GM23338 (cell line): ENCODE results near the gene CLIC3. TPM values are rescaled to one million over a fixed set of nuclear protein-coding genes. Genes with fewer than 3 reads are reported as not detected.

Experiments
- ATAC-seq: fragments of 200-7000 bp; cut with Tn5 transposase; 3 replicates; pipeline ENCODE4 v1.9.1; 2020
- DNase-seq: peaks from one replicate; pipeline ENCODE4 v3.0.0-alpha.2; 2015; ENCODE audit warnings: low spot score
- H2AFZ ChIP-seq: fragments of 200-600 bp; sonication (generic); 2 replicates; pipeline ENCODE4 v1.8.0; 2016; ENCODE audit warnings: antibody characterized with exemption, mild to moderate bottlenecking, moderate library complexity
- H3F3A ChIP-seq: fragments of 200-600 bp; sonication (generic); replicated peaks from 2 replicates; pipeline ENCODE4 v1.8.0; 2017; ENCODE audit warnings: antibody characterized with exemption, mixed run types, low read depth
- H3K27ac ChIP-seq: fragments of 200-600 bp; sonication (generic); 2 replicates; pipeline ENCODE4 v1.6.1; 2016; ENCODE audit warnings: low read depth
- H3K27me3 ChIP-seq: fragments of 200-600 bp; sonication (generic); 2 replicates; pipeline ENCODE4 v1.8.0; 2016; ENCODE audit warnings: mild to moderate bottlenecking, mixed run types, moderate library complexity; ENCODE audit not compliant: insufficient read depth
- H3K36me3 ChIP-seq: fragments of 200-600 bp; sonication (generic); 2 replicates; pipeline ENCODE4 v1.8.0; 2016; ENCODE audit warnings: mild to moderate bottlenecking; ENCODE audit not compliant: insufficient read depth
- H3K4me1 ChIP-seq: fragments of 200-600 bp; sonication (generic); 2 replicates; pipeline ENCODE4 v1.8.0; 2016; ENCODE audit warnings: mild to moderate bottlenecking, moderate library complexity; ENCODE audit not compliant: insufficient read depth
- H3K4me2 ChIP-seq: fragments of 200-600 bp; sonication (generic); 2 replicates; pipeline ENCODE4 v1.7.1; 2017; ENCODE audit warnings: mixed run types
- H3K4me3 ChIP-seq: fragments of 200-600 bp; sonication (generic); 2 replicates; pipeline ENCODE4 v1.6.1; 2016; ENCODE audit warnings: mixed run types
- H3K79me2 ChIP-seq: fragments of 200-600 bp; sonication (generic); replicated peaks from 2 replicates; pipeline ENCODE4 v1.8.0; 2017; ENCODE audit warnings: mild to moderate bottlenecking; ENCODE audit not compliant: insufficient read depth
- H3K9me2 ChIP-seq: fragments of 200-600 bp; sonication (generic); 2 replicates; pipeline ENCODE4 v1.8.0; 2017; ENCODE audit not compliant: insufficient read depth
- H4K20me1 ChIP-seq: fragments of 200-600 bp; sonication (generic); replicated peaks from 2 replicates; pipeline ENCODE4 v1.8.0; 2017; ENCODE audit warnings: mild to moderate bottlenecking; ENCODE audit not compliant: insufficient read depth
- H3K27ac Mint-ChIP-seq: 2 replicates; pipeline ENCODE4 v1.8.0; 2020; ENCODE audit warnings: inconsistent platforms, mild to moderate bottlenecking, moderate library complexity, mixed read lengths
- H3K27me3 Mint-ChIP-seq: 3 replicates; pipeline ENCODE4 v1.8.0; 2022; ENCODE audit warnings: low read depth, mild to moderate bottlenecking, moderate library complexity, mixed read lengths, inconsistent platforms; ENCODE audit not compliant: insufficient read depth, poor library complexity
- H3K36me3 Mint-ChIP-seq: 3 replicates; pipeline ENCODE4 v1.8.0; 2021; ENCODE audit warnings: low read depth, mild to moderate bottlenecking, inconsistent platforms, moderate library complexity, mixed read lengths
- H3K4me1 Mint-ChIP-seq: 3 replicates; pipeline ENCODE4 v1.8.0; 2020; ENCODE audit warnings: mild to moderate bottlenecking, inconsistent platforms, mixed read lengths
- H3K4me3 Mint-ChIP-seq: 3 replicates; pipeline ENCODE4 v1.8.0; 2021; ENCODE audit warnings: moderate library complexity, mild to moderate bottlenecking, inconsistent platforms, mixed read lengths
- H3K9me3 Mint-ChIP-seq: 3 replicates; pipeline ENCODE4 v1.8.0; 2020; ENCODE audit warnings: moderate library complexity, mild to moderate bottlenecking, inconsistent platforms, mixed read lengths
- EZH2 ChIP-seq: fragments of 200-600 bp; sonication (generic); IDR thresholded peaks from one replicate; pipeline ENCODE4 v1.8.0; 2017; ENCODE audit warnings: antibody characterized with exemption, mild to moderate bottlenecking, low read depth; ENCODE audit not compliant: unreplicated experiment
- JUNB ChIP-seq: IDR thresholded peaks from one replicate; pipeline ENCODE4 v1.6.1; 2016; ENCODE audit warnings: antibody characterized with exemption; ENCODE audit not compliant: unreplicated experiment
- POLR2AphosphoS5 ChIP-seq: IDR thresholded peaks from 2 replicates; pipeline ENCODE4 v1.6.1; 2016; ENCODE audit warnings: antibody characterized with exemption, low read depth
- STAT1 ChIP-seq: IDR thresholded peaks from one replicate; pipeline ENCODE4 v1.6.1; 2016; ENCODE audit warnings: antibody characterized with exemption; ENCODE audit not compliant: unreplicated experiment
- ZNF114 ChIP-seq: fragments of 250-450 bp; sonication (Bioruptor Pico); IDR thresholded peaks from 2 replicates; pipeline ENCODE4 v1.5.0; 2020; ENCODE audit warnings: mild to moderate bottlenecking, moderate library complexity
- polyA plus RNA-seq: library from polyadenylated mRNA; unstranded; fragments of >200 nt; fragmentation: Nextera tagmentation; extraction: Ambion mirVana; gene quantifications from 2 replicates; pipeline ENCODE4 v1.2.1, GENCODE V29; 2016
- total RNA-seq: library from RNA; depleted of rRNA; stranded (reverse); fragments of >200 nt; shearing (Covaris generic); gene quantifications from 2 replicates; pipeline ENCODE4 v1.2.3, GENCODE V29; 2014
- TF ChIP-seq, protein P1 (sequence below): IDR thresholded peaks from 2 replicates; pipeline ENCODE4 v1.6.1; 2016; ENCODE audit warnings: antibody characterized with exemption
- TF ChIP-seq, protein P2 (sequence below): IDR thresholded peaks from one replicate; pipeline ENCODE4 v1.6.1; 2018; ENCODE audit warnings: antibody characterized with exemption; ENCODE audit not compliant: unreplicated experiment
- TF ChIP-seq, protein P3 (sequence below): fragments of 250-450 bp; sonication (Bioruptor Pico); IDR thresholded peaks from 2 replicates; pipeline ENCODE4 v1.5.0; 2020; ENCODE audit warnings: mild to moderate bottlenecking, moderate library complexity

CLIC3 gene
- total and polyA plus RNA-seq, 2 experiments from 2014 or later = 0.53 to 0.56 TPM

DNA sequence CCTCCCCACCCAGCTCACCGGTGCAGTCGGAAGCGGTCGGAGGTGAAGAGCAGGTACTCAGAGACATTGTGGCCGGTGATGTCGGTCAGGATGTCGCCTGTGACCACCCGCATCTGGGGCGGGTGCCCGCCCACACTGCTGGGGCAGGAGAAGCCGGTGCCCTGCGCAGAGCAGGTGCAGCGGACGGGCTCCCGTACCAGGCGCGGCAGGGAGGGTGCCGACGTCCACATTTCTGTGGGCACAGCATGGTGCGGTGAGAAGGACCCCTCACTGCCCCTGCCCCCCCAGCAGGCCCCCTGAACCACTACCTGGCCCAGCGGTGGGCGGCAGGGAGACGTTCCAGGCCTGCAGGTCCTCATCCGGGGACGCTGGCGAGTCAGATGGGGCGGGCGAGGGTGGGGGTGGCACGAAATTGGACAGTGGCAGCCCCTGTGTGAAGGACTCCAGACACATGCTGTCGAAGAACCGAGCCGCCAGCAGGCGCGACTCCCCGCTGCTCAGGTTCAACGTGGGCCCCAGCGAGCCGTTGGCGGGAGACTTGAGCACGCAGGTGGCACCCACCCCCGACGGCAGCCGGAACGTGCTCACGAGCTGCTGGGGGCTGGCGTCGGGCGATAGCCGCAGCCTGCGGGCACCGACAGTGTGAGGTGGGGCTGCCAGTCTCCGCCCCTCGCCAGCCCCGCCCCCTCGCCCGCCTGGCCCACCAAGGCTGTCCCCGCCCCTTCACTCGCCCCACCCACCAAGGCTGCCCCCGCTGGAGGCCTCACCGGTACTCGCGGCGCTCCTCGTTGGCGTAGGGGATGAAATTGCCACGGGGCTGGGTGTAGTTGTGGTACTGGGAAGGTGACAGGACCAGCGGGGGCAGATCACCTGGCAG, 16.6 kb upstream of the CLIC3 start (continued):
- no peak for TF ChIP-seq JUNB
- TF ChIP-seq, protein P1, sequence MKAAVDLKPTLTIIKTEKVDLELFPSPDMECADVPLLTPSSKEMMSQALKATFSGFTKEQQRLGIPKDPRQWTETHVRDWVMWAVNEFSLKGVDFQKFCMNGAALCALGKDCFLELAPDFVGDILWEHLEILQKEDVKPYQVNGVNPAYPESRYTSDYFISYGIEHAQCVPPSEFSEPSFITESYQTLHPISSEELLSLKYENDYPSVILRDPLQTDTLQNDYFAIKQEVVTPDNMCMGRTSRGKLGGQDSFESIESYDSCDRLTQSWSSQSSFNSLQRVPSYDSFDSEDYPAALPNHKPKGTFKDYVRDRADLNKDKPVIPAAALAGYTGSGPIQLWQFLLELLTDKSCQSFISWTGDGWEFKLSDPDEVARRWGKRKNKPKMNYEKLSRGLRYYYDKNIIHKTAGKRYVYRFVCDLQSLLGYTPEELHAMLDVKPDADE = no peak
- no peak for TF ChIP-seq ZNF114

DNA sequence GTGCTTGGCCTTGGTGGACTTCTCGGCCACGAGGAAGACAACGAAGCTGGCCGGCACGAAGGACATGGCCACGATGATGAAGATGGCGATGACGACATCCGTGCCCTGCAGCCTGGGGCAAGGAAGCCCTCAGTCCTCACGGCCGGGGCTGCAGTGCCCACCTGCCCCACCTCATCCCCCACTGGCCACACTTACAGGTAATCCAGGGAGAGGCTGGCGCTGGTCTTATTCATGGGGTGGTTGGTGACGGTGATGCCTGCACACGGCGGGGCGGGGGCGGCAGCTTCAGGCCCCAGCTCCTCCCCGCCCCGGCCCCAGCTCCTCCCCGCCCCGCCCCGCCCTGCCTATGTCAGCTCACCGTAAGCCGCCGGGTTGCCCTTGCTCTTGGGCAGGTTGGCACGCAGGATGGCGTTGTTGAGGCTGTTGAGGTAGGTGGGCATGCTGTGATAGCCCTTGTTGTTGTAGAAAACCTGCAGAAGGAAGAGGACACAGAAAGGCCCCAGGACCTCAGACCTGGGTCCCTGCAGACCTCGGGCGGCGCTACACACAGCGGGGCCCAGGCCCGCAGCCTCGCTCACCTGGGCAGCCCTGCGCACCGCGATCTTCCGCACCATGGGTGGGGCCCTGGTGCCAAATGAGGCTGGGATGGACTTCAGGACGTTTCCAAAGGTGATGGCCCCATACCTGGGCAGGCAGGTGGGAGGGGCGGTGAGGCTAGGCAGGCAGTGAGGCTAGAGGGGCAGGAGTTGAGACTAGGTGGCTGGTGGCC, 15.7 kb upstream of the CLIC3 start:
- H3K9me3 Mint-ChIP-seq = no peaks in the 10 kb centered on the region
- H3K4me3 ChIP-seq = no peak overlapping the region
- H3K4me1 Mint-ChIP-seq = no peaks in the 10 kb centered on the region
- DNase-seq (no peak), ATAC-seq (no peak)
- no peak overlapping the region for H2AFZ ChIP-seq
- no peaks in the 10 kb centered on the region for H3K4me1 ChIP-seq
- H3K4me3 Mint-ChIP-seq = no peak overlapping the region
- no peaks in the 10 kb centered on the region for H3K27me3 Mint-ChIP-seq
- H3K4me2 ChIP-seq = no peak overlapping the region
- no peaks in the 10 kb centered on the region for H3K36me3 ChIP-seq
- H3K9me2 ChIP-seq = no peaks in the 10 kb centered on the region
- no peaks in the 10 kb centered on the region for H3K79me2 ChIP-seq
- peaks cover 2% of the 10 kb centered on the region; the same call in 1 of the 3 replicates for H3K36me3 Mint-ChIP-seq
- no peak overlapping the region for H3K27ac Mint-ChIP-seq
- H3F3A ChIP-seq = no peaks in the 10 kb centered on the region
- H4K20me1 ChIP-seq = no peaks in the 10 kb centered on the region
- TF ChIP-seq POLR2AphosphoS5 (no peak), JUNB (no peak), STAT1 (no peak), EZH2 (no peak)
- TF ChIP-seq, protein P2, sequence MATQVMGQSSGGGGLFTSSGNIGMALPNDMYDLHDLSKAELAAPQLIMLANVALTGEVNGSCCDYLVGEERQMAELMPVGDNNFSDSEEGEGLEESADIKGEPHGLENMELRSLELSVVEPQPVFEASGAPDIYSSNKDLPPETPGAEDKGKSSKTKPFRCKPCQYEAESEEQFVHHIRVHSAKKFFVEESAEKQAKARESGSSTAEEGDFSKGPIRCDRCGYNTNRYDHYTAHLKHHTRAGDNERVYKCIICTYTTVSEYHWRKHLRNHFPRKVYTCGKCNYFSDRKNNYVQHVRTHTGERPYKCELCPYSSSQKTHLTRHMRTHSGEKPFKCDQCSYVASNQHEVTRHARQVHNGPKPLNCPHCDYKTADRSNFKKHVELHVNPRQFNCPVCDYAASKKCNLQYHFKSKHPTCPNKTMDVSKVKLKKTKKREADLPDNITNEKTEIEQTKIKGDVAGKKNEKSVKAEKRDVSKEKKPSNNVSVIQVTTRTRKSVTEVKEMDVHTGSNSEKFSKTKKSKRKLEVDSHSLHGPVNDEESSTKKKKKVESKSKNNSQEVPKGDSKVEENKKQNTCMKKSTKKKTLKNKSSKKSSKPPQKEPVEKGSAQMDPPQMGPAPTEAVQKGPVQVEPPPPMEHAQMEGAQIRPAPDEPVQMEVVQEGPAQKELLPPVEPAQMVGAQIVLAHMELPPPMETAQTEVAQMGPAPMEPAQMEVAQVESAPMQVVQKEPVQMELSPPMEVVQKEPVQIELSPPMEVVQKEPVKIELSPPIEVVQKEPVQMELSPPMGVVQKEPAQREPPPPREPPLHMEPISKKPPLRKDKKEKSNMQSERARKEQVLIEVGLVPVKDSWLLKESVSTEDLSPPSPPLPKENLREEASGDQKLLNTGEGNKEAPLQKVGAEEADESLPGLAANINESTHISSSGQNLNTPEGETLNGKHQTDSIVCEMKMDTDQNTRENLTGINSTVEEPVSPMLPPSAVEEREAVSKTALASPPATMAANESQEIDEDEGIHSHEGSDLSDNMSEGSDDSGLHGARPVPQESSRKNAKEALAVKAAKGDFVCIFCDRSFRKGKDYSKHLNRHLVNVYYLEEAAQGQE = no peak
- TF ChIP-seq, protein P3, sequence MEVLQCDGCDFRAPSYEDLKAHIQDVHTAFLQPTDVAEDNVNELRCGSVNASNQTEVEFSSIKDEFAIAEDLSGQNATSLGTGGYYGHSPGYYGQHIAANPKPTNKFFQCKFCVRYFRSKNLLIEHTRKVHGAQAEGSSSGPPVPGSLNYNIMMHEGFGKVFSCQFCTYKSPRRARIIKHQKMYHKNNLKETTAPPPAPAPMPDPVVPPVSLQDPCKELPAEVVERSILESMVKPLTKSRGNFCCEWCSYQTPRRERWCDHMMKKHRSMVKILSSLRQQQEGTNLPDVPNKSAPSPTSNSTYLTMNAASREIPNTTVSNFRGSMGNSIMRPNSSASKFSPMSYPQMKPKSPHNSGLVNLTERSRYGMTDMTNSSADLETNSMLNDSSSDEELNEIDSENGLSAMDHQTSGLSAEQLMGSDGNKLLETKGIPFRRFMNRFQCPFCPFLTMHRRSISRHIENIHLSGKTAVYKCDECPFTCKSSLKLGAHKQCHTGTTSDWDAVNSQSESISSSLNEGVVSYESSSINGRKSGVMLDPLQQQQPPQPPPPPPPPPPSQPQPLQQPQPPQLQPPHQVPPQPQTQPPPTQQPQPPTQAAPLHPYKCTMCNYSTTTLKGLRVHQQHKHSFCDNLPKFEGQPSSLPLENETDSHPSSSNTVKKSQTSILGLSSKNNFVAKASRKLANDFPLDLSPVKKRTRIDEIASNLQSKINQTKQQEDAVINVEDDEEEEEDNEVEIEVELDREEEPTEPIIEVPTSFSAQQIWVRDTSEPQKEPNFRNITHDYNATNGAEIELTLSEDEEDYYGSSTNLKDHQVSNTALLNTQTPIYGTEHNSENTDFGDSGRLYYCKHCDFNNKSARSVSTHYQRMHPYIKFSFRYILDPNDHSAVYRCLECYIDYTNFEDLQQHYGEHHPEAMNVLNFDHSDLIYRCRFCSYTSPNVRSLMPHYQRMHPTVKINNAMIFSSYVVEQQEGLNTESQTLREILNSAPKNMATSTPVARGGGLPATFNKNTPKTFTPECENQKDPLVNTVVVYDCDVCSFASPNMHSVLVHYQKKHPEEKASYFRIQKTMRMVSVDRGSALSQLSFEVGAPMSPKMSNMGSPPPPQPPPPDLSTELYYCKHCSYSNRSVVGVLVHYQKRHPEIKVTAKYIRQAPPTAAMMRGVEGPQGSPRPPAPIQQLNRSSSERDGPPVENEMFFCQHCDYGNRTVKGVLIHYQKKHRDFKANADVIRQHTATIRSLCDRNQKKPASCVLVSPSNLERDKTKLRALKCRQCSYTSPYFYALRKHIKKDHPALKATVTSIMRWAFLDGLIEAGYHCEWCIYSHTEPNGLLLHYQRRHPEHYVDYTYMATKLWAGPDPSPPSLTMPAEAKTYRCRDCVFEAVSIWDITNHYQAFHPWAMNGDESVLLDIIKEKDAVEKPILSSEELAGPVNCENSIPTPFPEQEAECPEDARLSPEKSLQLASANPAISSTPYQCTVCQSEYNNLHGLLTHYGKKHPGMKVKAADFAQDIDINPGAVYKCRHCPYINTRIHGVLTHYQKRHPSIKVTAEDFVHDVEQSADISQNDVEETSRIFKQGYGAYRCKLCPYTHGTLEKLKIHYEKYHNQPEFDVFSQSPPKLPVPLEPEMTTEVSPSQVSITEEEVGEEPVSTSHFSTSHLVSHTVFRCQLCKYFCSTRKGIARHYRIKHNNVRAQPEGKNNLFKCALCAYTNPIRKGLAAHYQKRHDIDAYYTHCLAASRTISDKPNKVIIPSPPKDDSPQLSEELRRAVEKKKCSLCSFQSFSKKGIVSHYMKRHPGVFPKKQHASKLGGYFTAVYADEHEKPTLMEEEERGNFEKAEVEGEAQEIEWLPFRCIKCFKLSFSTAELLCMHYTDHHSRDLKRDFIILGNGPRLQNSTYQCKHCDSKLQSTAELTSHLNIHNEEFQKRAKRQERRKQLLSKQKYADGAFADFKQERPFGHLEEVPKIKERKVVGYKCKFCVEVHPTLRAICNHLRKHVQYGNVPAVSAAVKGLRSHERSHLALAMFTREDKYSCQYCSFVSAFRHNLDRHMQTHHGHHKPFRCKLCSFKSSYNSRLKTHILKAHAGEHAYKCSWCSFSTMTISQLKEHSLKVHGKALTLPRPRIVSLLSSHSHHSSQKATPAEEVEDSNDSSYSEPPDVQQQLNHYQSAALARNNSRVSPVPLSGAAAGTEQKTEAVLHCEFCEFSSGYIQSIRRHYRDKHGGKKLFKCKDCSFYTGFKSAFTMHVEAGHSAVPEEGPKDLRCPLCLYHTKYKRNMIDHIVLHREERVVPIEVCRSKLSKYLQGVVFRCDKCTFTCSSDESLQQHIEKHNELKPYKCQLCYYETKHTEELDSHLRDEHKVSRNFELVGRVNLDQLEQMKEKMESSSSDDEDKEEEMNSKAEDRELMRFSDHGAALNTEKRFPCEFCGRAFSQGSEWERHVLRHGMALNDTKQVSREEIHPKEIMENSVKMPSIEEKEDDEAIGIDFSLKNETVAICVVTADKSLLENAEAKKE = no peak
- TF ChIP-seq, protein P1 = no peak
- no peaks in the 10 kb centered on the region for H3K27me3 ChIP-seq
- no peak overlapping the region for H3K27ac ChIP-seq
